NCI-H526 (cell line): ENCODE data around the gene TSEN15.
"Not testable (repeated sequence)": the region's sequence is repeated elsewhere in the genome, so short reads cannot be mapped to it uniquely, and the experiment has no call there.

ENCODE experiments used
- DNase-seq, 2 experiments: peaks; one replicate each; lab custom pipeline; 2025; lab: John Stamatoyannopoulos, UW

Gene TSEN15

DNA sequence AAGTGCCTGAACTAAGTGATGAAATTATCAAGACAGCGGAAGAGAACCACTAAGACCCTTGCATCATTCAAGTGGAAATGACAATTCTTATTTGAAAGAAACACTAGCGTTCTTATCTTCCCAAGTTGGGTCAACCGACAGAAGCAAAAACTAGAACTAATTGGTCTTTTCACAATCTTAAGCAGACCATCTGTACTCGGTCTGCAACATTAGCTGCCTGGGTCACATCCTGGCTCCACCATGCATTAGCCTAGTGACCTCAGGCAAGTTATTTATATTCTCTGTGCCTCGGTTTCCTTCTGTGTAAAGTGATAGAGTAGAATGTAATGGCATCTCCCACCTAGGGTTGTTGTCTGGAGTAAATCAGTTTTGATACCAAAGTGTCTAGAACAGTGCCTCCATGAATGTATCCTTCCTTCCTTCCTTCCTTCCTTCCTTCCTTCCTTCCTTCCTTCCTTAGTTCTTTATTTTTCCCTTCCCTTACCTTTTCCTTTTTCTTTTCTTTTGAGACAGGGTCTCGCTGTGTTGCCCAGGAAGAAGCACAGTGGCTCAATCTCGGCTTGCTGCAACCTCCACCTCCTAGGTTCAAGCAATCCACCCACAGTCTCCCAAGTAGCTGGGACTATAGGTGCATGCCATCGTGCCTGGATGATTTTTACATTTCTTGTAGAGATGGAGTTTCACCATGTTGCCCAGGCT, 20.0 kb upstream of the TSEN15 start:
- no peak for DNase-seq

DNA sequence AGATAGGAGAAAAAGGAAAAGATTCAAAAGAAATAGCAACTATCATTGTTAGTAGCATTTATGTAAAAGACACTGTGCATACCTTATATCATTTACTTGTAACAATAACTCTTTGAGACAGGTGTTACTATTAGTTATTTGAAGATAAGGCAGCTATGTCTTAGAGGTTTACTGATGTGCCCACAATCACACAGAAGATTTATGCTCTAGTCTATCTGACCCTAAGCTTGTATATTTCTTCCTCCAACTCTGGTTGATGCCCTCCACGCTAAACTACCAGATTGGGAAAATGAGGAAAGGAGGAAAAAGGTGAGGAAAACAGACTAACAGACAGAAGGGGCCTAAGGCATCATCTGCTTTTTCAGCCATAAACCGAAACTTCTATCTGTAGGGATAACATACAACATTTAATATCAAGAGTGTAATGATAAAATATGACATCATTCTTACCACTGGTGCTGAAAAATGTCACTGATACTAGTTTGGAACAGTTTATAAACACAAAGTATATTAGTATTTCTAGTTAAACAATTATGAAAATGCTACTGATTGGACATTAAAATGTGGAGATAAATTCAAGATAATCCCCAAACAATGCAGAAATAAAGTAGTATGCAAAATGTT, 19.1 kb upstream of the TSEN15 start:
- no peak for DNase-seq

DNA sequence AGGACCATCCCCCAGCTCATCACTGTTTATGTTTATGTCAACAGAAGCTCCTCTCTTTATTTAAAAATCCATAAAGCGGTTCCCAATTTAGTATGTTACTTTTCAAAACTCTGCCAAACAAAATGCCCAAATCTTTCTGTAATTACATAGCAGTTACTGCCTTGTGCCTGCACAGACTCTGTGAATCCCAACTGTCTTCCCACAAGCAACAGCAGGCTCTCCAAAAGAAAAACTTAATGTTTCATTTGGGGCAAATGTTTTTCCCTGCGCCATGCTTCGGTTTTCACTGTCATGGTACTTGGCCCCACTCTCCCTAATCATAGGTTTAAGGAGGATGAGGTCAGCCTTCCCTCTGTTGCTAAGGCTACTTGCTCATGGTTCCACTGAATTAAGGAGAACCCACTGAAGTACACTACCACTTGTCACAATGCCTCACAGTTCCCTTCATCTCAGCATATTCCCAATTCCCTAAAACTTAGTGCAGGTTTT, 18.6 kb upstream of the TSEN15 start:
- no peak for DNase-seq

DNA sequence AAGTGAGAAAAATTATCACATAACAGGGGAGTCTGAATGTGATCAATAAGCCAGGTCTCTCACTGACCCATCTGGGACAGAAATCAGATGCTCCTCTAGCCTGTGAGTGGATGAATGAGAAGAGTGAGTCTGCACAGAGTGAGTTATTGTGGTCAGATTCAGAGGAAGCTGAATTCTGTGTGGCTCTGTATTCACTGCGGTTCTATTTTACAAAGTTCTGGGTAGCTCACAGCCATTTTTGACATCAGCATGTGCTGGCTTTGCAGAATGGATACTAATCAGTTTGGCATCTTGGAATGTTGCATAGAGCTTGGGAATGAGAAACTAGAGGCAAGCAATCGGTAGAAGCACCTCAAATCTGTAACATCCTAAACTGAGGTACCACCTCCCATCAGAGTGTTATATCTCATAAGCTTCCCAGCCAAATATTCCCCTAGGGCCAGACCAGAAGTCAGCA, 17.8 kb upstream of the TSEN15 start:
- no peak for DNase-seq

DNA sequence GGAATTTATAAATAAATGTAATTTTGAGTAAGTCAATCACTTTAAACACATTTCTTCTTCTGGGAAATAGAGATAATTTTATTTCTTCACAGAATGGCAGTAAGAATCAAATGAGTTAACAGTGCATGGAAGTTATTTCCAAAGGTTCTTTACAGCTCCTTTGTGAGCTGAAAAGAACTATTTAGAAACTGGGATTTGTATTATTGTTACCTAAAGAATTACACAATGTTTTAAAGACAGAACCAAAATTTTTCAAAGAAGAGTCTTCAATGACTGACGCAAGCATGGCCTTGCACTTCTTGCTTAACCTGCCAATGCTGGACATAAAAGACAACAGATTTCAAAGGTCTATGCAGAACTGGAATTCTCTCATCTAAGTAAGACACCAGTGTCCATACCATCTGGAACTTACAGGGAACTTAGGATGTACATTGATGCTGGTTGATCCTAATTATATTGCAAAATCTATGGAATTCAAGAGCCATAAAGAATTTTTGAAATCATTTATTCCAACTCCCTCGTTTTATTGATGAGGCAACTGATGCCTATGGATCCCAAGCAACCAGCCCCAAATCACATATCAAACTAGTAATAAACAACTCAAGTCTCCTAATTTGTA, 16.7 kb upstream of the TSEN15 start:
- no peak for DNase-seq

DNA sequence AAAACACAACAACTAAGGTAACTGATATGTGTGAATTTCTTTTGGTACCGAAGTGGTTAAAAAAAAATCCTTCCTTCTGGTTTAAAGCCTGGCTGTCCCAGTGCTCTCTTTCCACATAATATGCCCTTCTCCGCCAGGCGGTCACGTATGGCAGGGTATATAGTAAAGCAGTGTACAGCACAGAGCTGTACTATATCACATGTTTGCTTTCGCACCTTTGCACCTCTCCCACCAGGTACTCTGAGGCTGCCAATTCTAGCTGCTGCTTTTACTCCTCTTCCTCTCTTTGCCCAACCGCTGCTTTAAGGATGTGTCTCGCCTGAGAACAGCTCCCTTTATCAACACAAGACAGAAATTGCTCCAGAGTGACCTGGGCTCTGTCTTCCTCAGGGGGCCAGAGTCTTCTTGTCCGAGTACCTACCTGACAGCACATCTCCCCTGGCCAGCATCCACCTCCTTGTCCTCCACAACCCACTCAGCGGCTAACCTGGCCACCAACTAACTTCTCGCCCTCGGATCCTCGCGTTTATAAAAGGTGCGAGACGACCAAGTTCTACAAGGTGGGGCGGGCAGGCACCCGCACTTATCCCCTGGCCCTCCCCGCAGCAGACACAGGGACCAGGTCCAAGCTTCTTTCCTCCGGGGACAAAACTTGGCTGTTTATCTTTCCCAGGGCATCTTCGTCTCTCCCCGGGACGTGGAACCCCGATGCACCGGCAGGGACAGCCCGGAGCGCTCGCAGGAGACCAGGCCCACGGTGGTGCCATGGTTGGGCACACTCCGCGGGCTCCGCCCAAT, 15.6 kb upstream of the TSEN15 start:
- peak; percentile 50 to 69 for DNase-seq

DNA sequence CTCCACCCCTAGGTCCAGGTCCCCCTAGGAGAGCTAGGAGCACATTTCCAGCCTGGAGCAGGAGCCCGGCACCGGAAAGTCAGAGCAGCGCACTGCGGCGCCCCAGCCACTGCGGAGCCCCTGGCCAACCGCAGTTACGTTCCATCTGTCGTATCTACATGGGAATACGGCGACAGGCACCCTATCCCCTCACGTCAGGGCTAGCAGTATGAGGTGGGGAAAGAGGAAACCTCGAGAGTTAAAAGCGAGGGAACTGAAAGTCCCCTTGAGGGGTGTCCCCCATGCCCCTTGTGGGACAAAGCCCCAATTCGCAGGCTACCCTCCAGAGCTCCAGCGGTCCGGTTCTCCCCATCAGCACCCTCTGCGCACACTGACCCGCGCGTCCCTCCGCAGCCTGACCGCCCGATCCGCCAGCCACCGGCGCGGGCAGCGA, 15.0 kb upstream of the TSEN15 start:
- DNase-seq = peak; percentile 77 to 96

DNA sequence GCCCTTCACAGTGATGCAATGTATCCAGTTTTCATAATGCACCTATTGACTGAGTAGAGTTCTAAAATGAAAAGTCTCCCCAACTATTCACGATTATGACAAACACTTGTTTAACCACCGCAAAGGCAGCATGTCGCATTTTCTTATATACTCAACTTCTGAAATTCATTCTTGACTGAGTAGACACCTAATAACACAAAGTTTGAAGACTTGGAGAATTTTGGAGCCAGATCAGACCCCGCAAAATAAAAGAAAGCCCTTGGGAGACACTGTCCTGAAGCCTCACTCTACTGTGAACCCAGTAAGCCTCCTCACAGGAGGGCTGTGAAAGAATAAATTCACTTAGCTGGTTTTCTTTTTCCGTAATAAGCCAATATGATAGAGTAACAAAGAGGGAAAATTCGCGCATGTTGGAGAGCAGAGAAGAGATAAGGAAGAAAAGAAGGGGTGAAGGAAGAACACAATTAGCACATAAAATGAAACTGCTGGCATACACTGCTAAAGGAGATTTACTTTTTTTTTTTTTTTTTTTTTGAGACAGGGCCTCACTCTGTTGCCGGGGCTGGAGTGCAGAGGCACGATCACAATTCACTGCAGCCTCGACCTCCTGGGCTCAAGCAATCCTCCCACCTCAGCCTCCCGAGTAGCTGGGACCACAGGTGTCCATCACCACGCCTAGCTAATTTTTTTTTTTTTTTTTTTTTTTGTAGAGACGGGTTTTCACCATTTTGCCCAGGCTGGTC, 13.5 kb upstream of the TSEN15 start:
- DNase-seq = no peak

DNA sequence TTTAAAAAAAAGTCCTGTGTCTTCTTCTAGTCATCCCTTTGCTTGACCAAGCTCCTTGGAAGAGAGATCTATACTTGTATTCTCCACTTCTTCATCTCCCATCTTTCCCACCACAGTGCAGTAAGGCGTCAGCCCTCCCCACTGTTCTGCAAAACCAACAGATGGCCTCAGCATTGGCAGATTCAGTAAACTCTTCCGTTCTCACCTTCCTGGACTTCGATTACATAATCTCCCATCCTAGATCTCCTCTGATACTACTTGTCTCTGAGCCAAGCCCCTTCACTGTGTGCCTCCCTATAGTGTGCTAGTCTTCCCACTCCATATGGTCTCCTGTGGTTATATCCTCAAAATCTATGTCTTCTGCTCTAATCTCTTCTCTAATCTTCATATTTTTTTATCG, 12.4 kb upstream of the TSEN15 start:
- no peak for DNase-seq

DNA sequence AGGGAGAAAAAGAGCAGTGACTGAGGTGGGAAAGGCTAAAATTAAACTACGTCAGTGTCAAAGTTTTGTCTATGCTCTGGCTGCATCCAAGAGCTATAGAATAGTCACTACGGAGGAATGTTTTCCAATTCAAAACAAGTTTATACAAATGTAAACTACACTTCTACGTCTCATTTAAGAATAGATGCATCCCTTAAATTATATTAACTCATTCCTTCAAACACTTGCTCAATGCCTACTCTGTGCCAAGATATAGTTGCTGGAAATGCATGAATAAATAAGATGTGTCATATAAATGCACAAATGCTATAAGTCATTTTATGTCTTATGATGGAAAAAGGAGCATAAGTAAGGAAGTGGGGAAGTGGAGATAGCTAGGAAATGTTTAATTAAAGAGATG, 9.8 kb upstream of the TSEN15 start:
- DNase-seq = no peak

DNA sequence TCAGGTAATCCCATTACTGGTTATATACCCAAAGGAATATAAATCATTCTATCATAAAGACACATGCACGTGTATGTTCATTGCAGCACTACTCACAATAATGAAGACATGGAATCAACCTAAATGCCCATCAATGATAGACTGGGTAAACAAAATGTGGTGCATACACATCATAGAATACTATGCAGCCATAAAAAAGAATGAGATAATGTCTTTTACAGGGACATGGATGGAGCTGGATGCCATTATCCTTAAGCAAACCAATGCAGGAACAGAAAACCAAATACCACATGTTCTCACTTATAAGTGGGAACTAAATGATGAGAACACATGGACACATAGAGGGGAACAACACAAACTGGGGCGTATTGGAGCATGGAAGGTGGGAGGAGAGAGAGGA, 8.2 kb upstream of the TSEN15 start:
- not testable (repeated sequence) for DNase-seq

DNA sequence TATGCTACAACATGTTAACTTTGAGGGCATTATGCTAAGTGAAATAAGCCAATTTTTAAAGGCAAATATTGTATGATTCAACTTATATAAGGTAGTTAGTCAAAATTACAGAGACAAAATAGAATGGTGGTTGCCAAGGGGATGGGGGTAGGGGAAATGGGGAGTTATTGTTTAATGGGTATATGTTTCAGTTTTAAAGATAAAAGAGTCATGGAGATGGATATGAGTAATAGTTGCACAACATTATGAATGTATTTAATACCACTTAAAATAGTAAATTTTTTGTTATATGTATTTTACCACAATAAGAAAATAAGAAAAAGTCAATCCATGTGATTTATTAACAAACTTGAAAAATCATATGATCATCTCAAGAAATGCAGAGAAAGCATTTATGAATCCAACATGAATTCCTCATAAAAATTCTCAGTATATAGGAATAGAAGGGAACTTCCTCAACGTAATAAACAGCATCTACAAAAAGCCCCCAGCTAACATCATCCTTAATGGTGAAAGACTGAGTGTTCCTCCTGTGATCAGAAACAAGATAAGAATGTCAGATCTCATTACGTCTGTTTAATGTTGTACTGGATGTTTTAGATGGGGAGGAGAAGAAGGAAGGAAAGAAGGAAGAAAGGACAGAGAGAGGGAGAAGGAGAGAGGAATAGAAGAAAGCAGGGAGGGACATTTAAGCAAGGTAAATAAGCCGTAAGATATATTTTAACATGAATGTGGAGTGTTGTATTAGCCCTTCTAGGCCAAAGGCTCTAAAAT, 6.7 kb upstream of the TSEN15 start:
- no peak for DNase-seq

DNA sequence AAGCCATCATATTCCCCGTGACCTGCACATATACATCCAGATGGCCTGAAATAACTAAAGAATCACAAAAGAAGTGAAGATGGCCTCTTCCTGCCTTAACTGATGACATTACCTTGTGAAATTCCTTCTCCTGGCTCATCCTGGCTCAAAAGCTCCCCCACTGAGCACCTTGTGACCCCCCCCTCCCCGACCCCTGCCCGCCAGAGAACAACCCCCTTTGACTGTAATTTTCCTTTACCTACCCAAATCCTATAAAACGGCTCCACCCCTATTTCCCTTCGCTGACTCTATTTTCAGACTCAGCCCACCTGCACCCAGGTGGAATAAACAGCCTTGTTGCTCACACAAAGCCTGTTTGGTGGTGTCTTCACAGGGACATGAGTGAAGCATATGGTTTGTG, 4.0 kb upstream of the TSEN15 start:
- DNase-seq = not testable (repeated sequence)

DNA sequence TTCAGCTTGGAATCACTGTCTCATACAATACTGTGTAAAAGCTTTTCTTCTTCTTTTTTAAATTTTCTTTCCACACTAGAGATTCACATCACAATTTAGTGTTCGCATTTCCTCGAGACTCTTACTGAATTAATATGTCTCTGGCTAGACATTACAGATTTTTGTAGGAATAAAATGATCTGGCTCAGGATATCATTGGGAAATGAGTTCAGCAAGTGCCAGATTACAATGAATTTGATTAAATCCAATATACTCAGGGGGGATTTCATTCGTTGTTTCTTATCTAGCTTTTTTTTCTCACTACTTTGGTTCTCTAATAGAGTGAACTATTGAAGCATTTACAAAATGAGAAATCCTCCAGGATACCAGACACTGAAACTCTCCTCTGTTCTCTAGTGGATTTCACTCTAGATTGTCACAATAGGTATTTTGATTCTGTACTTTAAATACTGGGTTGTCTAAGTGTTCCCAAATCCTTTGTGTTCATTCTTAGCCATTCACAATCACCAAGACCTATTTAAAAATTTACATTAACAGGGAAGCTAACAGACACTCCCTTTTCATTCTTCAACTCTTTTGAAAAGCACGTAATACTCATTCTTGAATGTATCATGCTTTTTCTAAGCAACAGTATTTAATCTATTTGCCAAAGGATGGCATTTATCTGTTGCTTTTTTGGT, 2.8 kb upstream of the TSEN15 start:
- no peak for DNase-seq

DNA sequence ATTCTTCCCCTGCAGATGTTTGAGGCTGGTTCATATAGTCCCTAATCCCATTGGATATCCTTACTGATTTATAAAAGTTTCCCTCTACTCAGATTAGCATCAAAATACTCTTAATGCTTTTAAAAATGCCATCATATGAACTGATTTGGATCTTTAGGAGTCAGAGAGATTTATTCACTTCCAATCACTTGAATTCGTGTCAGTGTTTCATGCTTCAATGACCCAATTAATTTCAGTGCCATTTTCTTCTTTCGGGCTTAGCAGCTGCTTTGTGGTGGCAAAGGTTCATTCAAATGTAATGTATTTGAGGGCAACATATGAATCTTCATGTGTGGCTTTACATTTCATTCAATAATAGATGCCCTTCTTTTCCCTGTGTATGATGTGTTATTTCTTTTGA, 2.2 kb upstream of the TSEN15 start:
- DNase-seq = no peak

DNA sequence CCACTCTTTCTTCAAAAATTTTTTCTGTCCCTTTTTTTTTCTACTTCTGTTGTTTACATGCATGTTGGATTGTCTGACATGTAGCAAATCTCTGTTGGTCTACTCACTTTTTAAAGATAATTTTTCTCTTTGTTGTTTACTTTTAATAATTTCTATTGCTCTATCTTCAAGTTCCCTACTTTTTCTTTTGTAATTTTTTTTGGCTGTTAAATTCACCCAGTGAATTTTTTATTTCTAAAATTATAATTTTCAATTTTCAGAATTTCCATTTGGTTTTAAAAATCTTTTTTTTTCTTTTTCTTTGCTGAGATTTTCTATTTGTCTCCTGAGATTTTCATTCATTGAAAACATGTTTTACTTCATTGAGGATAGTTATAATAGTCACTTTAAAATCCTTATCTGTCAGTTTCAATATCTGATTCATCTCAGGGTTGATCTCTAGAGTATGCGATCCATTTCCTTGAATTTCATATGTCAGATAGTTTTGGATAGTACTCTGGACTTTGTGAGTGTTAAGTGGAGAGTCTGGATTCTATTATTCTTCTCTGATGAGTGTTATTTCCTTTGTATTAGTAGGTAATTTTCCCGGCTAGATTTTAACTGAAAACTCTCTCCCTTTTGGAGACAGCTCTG, 1.6 kb upstream of the TSEN15 start:
- DNase-seq = no peak

DNA sequence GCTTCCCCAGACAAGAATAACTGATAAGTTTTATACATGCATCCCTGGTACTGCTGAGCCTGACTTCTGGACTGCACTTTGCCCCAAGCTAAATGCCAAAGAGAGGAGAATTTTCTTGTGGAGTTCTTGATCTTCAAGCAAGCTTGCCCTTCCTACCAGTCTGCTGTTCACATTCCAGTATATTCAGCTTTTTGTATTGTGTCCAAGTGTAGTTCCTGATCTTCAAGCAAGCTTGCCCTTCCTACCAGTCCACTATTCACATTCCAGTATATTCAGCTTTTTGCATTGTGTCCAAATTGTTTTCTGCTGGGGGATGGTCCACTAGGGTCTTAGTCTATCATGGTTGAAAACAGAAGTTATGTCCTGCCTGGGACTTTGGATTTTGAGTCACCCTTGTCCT, 894 bp upstream of the TSEN15 start:
- no peak for DNase-seq

DNA sequence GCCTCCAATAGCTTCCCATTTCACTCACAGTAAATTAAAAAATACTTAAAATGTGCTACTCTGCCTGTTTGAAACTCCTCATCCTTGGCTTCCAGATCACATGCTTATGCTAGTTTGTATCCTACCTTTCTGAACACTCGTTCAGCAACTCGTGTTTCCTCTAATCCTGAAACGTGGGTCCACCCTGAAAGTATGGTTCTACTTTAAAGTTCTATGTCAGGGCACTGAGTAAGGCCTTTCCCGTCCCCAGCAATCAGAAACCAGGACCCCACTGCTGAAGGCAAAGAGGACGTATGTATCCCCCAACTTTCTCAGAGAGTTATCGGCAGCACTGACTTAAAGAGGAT, 419 bp upstream of the TSEN15 start:
- no peak for DNase-seq

DNA sequence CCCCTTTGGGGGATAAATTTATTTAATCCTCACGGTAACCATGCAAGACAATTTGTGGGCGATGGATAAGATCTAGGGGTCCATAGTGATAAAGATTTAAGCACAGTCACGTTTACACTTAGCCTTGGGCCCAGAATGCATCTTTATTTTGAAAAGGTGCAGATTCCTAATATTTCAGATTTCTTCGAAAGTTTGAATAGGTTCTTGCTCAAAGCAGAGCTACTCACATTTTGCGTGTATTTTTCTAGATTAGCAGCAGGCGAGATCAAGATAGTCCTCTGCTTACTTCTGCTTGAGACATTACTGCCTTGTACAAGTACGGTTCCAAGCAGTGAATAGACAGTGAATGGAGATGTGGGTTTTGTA, 647 bp downstream of the TSEN15 start:
- DNase-seq = peak in 1 of 2 experiments; percentile 57

DNA sequence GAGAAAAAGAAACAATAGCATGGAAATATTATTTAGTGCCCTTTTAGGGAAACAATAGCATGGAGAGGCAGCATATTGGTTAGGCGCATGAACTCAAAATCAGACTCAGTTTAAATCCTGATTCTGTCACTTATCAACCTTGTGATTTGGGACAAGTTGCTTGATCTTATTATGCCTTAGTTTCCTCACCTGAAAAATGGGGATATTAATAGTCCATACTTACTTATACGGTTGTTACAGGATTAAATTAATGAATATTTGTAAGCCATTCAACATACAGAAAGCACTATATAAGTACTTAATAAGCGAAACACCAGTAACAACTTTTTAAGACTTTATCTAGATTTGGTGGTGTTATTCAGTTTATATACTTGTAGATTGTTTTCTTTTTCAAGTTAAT, 1.2 kb downstream of the TSEN15 start:
- no peak for DNase-seq
